ENCODE results near the gene USP25. TPM values are rescaled to one million over a fixed set of nuclear protein-coding genes. Genes with fewer than 3 reads are reported as not detected.

USP25 gene
- total RNA-seq, 4 donors from 2014 or later = 17.4 to 42.0 (median 27.5) TPM

GRCh38 chr21:15848634-15849560, 119.1 kb downstream of the USP25 start:
- Histone ChIP-seq H3K36me3 (peaks cover 0 to 10% (median 0%) of the 10 kb centered on the region in 3 donors), H3K9me3 (no peaks in the 10 kb centered on the region), H3K4me1 (peaks cover 0 to 31% (median 0%) of the 10 kb centered on the region in 3 donors), H3K27ac (peak overlapping the region in 1 of 4 donors; percentile 45), H3K27me3 (no peaks in the 10 kb centered on the region), H3K4me3 (no peak overlapping the region)
- no peak for TF ChIP-seq POLR2A (IDR thresholded peaks at IDR 0.05)
- TF ChIP-seq, protein P1, sequence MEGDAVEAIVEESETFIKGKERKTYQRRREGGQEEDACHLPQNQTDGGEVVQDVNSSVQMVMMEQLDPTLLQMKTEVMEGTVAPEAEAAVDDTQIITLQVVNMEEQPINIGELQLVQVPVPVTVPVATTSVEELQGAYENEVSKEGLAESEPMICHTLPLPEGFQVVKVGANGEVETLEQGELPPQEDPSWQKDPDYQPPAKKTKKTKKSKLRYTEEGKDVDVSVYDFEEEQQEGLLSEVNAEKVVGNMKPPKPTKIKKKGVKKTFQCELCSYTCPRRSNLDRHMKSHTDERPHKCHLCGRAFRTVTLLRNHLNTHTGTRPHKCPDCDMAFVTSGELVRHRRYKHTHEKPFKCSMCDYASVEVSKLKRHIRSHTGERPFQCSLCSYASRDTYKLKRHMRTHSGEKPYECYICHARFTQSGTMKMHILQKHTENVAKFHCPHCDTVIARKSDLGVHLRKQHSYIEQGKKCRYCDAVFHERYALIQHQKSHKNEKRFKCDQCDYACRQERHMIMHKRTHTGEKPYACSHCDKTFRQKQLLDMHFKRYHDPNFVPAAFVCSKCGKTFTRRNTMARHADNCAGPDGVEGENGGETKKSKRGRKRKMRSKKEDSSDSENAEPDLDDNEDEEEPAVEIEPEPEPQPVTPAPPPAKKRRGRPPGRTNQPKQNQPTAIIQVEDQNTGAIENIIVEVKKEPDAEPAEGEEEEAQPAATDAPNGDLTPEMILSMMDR (IDR thresholded peaks at IDR 0.05) = no peak
- intact Hi-C loops (cut with DNase I) = no loop called here
- DNase-seq = no peak
- WGBS, 2 donors = 38 to 61% methylated on average over 4 of the region's 4 CpGs

DNA sequence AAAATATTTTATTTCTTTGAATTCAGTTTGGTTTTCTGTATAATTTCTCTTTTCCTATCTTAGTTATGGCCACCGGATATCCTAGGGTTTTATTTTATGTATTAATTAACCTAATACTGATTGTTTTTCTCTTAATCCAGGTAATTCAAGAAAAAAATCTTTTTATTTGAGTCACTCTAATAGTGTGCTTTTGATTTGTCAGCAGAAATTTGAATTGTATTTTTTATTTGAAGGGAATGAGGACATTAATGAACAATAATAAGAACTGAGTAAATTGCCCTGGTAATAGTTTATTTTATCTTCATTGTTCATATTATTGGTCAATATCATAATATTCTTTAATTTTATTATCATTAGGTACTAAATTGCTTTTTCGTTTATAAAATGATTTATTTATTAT, 120.1 kb downstream of the USP25 start:
- WGBS, 2 donors = 83% methylated on average over 2 of the region's 2 CpGs
- H3K4me1 ChIP-seq = peaks cover 0 to 31% (median 0%) of the 10 kb centered on the region in 3 donors
- DNase-seq = no peak
- no peak for TF ChIP-seq POLR2A (IDR thresholded peaks at IDR 0.05)
- TF ChIP-seq, protein P1 (IDR thresholded peaks at IDR 0.05) = no peak
- intact Hi-C loops (cut with DNase I) = no loop called here
- H3K36me3 ChIP-seq = peaks cover 0 to 14% (median 0%) of the 10 kb centered on the region in 3 donors
- no peaks in the 10 kb centered on the region for H3K27me3 ChIP-seq
- H3K27ac ChIP-seq = no peak overlapping the region
- H3K4me3 ChIP-seq = no peak overlapping the region
- H3K9me3 ChIP-seq = no peaks in the 10 kb centered on the region

GRCh38 chr21:15850645-15851044, 120.9 kb downstream of the USP25 start:
- no peak for TF ChIP-seq POLR2A (IDR thresholded peaks at IDR 0.05)
- TF ChIP-seq, protein P1 (IDR thresholded peaks at IDR 0.05) = no peak
- Histone ChIP-seq H3K9me3 (no peaks in the 10 kb centered on the region), H3K27me3 (no peaks in the 10 kb centered on the region), H3K4me3 (no peak overlapping the region), H3K4me1 (peaks cover 0 to 31% (median 0%) of the 10 kb centered on the region in 3 donors), H3K36me3 (peaks cover 0 to 22% (median 0%) of the 10 kb centered on the region in 3 donors), H3K27ac (no peak overlapping the region)
- DNase-seq = no peak
- WGBS, 2 donors = 25 to 26% methylated on average over 1 of the region's 1 CpG
- intact Hi-C loops (cut with DNase I) = no loop called here

GRCh38 chr21:15852146-15852545, 122.4 kb downstream of the USP25 start:
- Histone ChIP-seq H3K36me3 (peaks cover 0 to 26% (median 0%) of the 10 kb centered on the region in 3 donors), H3K4me3 (no peak overlapping the region), H3K27ac (no peak overlapping the region), H3K4me1 (peaks cover 0 to 26% (median 0%) of the 10 kb centered on the region in 3 donors), H3K9me3 (no peaks in the 10 kb centered on the region), H3K27me3 (no peaks in the 10 kb centered on the region)
- TF ChIP-seq, protein P1 (IDR thresholded peaks at IDR 0.05) = no peak
- no peak for TF ChIP-seq POLR2A (IDR thresholded peaks at IDR 0.05)
- intact Hi-C loops (cut with DNase I) = no loop called here
- WGBS, 2 donors = 81 to 91% methylated on average over 3 of the region's 3 CpGs
- no peak for DNase-seq

- no peak for TF ChIP-seq POLR2A (IDR thresholded peaks at IDR 0.05)
- H3K27ac ChIP-seq = no peak overlapping the region
- H3K9me3 ChIP-seq = no peaks in the 10 kb centered on the region
- intact Hi-C loops (cut with DNase I) = no loop called here
- H3K27me3 ChIP-seq = no peaks in the 10 kb centered on the region
- no peak for DNase-seq
- H3K4me3 ChIP-seq = no peak overlapping the region
- 94 to 98% methylated on average over 3 of the region's 3 CpGs for WGBS, 2 donors
- H3K4me1 ChIP-seq = peaks cover 0 to 24% (median 0%) of the 10 kb centered on the region in 3 donors
- peaks cover 0 to 26% (median 0%) of the 10 kb centered on the region in 3 donors for H3K36me3 ChIP-seq
Observed at GRCh38 chr21:15853126-15853525, 123.3 kb downstream of the USP25 start.
